Karpas-422 (cell line): ENCODE results near the gene SKOR1. TPM values are rescaled to one million over a fixed set of nuclear protein-coding genes. Genes with fewer than 3 reads are reported as not detected.

Experiments used
- DNase-seq: peaks from one replicate; pipeline ENCODE4 v3.0.0-alpha.2; 2015
- H2AFZ ChIP-seq: fragments of 200-600 bp; sonication (generic); 2 replicates; pipeline ENCODE4 v1.6.1; 2014; ENCODE audit warnings: antibody characterized with exemption, low read length, mixed read lengths
- H3K27ac ChIP-seq: fragments of 200-600 bp; sonication (generic); 2 replicates; pipeline ENCODE4 v1.5.1; 2014; ENCODE audit warnings: mild to moderate bottlenecking, low read length, moderate library complexity
- H3K27me3 ChIP-seq: fragments of 200-600 bp; sonication (generic); 2 replicates; pipeline ENCODE4 v1.6.1; 2014; ENCODE audit warnings: low read length, mixed read lengths
- H3K36me3 ChIP-seq: fragments of 200-600 bp; sonication (generic); 2 replicates; pipeline ENCODE4 v1.6.1; 2014; ENCODE audit warnings: low read length, mixed read lengths; ENCODE audit not compliant: insufficient read depth
- H3K4me1 ChIP-seq: fragments of 200-600 bp; sonication (generic); 2 replicates; pipeline ENCODE4 v1.6.1; 2014; ENCODE audit warnings: mild to moderate bottlenecking, low read length, mixed read lengths
- H3K4me2 ChIP-seq: fragments of 200-600 bp; sonication (generic); 2 replicates; pipeline ENCODE4 v1.6.1; 2014; ENCODE audit warnings: low read length, low read depth, mild to moderate bottlenecking; ENCODE audit not compliant: poor library complexity, severe bottlenecking
- H3K4me3 ChIP-seq: fragments of 200-600 bp; sonication (generic); 2 replicates; pipeline ENCODE4 v1.5.1; 2014; ENCODE audit warnings: mild to moderate bottlenecking, antibody characterized with exemption, low read length, mixed read lengths
- H3K79me2 ChIP-seq: fragments of 200-600 bp; sonication (generic); 2 replicates; pipeline ENCODE4 v1.6.1; 2014; ENCODE audit warnings: mild to moderate bottlenecking, low read length, mixed read lengths
- H3K9ac ChIP-seq: fragments of 200-600 bp; sonication (generic); 2 replicates; pipeline ENCODE4 v1.6.0; 2014; ENCODE audit warnings: low read length
- H3K9me2 ChIP-seq: fragments of 200-600 bp; sonication (generic), shearing (Covaris generic); replicated peaks from 2 replicates; pipeline ENCODE4 v1.6.0; 2014; ENCODE audit warnings: mild to moderate bottlenecking, low read length, moderate library complexity; ENCODE audit not compliant: insufficient read depth
- H3K9me3 ChIP-seq: fragments of 300-700, 200-600 bp; sonication (generic); 2 replicates; pipeline ENCODE4 v1.6.1; 2014; ENCODE audit warnings: low read length, mixed read lengths
- H4K20me1 ChIP-seq: fragments of 200-600 bp; sonication (generic); 2 replicates; pipeline ENCODE4 v1.6.1; 2014; ENCODE audit warnings: mild to moderate bottlenecking, antibody characterized with exemption, low read length, low read depth; ENCODE audit not compliant: insufficient read depth
- total RNA-seq: library from RNA; depleted of rRNA; stranded (reverse); fragments of >200 nt; shearing (Covaris generic); gene quantifications from 2 replicates; pipeline ENCODE4 v1.2.3, GENCODE V29; 2014; ENCODE audit warnings: low replicate concordance; rRNA removed

The SKOR1 gene, protein sequence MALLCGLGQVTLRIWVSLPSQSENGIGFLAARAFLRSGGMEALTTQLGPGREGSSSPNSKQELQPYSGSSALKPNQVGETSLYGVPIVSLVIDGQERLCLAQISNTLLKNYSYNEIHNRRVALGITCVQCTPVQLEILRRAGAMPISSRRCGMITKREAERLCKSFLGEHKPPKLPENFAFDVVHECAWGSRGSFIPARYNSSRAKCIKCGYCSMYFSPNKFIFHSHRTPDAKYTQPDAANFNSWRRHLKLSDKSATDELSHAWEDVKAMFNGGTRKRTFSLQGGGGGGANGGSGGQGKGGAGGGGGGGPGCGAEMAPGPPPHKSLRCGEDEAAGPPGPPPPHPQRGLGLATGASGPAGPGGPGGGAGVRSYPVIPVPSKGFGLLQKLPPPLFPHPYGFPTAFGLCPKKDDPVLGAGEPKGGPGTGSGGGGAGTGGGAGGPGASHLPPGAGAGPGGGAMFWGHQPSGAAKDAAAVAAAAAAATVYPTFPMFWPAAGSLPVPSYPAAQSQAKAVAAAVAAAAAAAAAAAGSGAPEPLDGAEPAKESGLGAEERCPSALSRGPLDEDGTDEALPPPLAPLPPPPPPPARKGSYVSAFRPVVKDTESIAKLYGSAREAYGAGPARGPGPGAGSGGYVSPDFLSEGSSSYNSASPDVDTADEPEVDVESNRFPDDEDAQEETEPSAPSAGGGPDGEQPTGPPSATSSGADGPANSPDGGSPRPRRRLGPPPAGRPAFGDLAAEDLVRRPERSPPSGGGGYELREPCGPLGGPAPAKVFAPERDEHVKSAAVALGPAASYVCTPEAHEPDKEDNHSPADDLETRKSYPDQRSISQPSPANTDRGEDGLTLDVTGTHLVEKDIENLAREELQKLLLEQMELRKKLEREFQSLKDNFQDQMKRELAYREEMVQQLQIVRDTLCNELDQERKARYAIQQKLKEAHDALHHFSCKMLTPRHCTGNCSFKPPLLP
- total RNA-seq = 0.43 and 0.45 TPM in 2 replicates

- Histone ChIP-seq H3K9me3 (no peaks in the 10 kb centered on the region), H3K27ac (no peak within 1 kb of the TSS), H3K4me3 (no peak within 1 kb of the TSS), H3K9me2 (no peaks in the 10 kb centered on the region), H3K79me2 (no peaks in the 10 kb centered on the region), H4K20me1 (0 out of 2 replicates have a peak, but pooled peaks cover 6% of the 10 kb centered on the region), H3K27me3 (no peaks in the 10 kb centered on the region), H2AFZ (no peak within 1 kb of the TSS), H3K9ac (no peak within 1 kb of the TSS), H3K36me3 (no peaks in the 10 kb centered on the region), H3K4me1 (peaks cover 14% of the 10 kb centered on the region), H3K4me2 (no peak within 1 kb of the TSS)
- no peak for DNase-seq
Observed at GRCh38 chr15:67824976-67825880, at the start of gene SKOR1. TSS of gene SKOR1 (plus strand) at chr15:67825509. CDS start at chr15:67825603, 94 bp downstream.

DNA sequence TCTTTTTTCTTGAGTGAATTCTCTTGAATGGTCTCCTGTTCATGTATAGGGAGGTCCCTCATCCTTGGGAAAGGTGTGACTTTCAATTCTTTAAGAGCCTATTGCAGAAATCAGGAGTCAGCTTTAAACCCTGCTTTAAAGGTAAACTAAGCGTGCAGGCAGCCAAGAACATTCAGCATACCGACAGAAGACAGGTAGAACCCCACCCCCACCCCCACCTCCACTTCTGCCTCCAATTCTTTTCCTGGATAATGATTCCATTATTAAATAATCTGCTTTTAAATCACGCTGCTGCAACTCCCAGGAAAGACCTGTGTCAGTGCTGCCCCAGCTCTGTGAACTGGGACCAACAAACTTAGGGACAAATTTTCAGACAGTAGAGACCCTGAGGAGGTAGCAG is 49.3 kb upstream of the SKOR1 start:
- Histone ChIP-seq H3K9me3 (no peaks in the 10 kb centered on the region), H3K36me3 (no peaks in the 10 kb centered on the region), H3K79me2 (no peaks in the 10 kb centered on the region), H3K27ac (no peak overlapping the region), H2AFZ (no peak overlapping the region), H3K4me1 (peaks cover 15% of the 10 kb centered on the region), H3K4me3 (no peak overlapping the region), H3K4me2 (no peak overlapping the region), H3K9me2 (no peaks in the 10 kb centered on the region), H4K20me1 (no peaks in the 10 kb centered on the region), H3K27me3 (no peaks in the 10 kb centered on the region), H3K9ac (no peak overlapping the region)
- DNase-seq = no peak

DNA sequence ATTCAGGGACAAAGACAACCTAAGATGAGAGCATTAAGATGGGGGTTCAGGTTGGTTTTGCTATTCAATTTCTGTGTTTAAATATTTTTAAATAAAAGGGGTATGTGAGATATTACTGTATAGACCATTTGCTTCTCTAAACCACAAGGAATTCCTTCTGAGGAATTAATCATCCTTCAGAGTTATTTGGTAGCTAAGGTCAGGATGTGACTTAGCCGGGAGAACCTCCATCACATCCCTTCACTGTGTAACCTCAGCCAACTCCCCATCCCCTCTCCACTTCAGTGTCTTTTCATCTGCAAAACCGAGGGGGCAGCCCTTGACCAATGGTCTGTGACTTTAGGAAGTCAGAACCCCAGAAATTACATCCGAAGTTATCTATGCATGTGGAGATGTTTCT is 48.7 kb upstream of the SKOR1 start:
- Histone ChIP-seq H4K20me1 (no peaks in the 10 kb centered on the region), H3K27me3 (no peaks in the 10 kb centered on the region), H3K4me2 (no peak overlapping the region), H2AFZ (no peak overlapping the region), H3K9me3 (no peaks in the 10 kb centered on the region), H3K4me1 (peaks cover 15% of the 10 kb centered on the region), H3K9me2 (no peaks in the 10 kb centered on the region), H3K79me2 (no peaks in the 10 kb centered on the region), H3K27ac (no peak overlapping the region), H3K4me3 (no peak overlapping the region), H3K36me3 (no peaks in the 10 kb centered on the region), H3K9ac (no peak overlapping the region)
- no peak for DNase-seq

- Histone ChIP-seq H3K9me3 (no peaks in the 10 kb centered on the region), H3K9me2 (no peaks in the 10 kb centered on the region), H3K4me1 (peaks cover 15% of the 10 kb centered on the region), H3K36me3 (no peaks in the 10 kb centered on the region), H3K4me3 (no peak overlapping the region), H3K79me2 (no peaks in the 10 kb centered on the region), H3K27me3 (no peaks in the 10 kb centered on the region), H3K27ac (no peak overlapping the region), H3K4me2 (no peak overlapping the region), H2AFZ (no peak overlapping the region), H3K9ac (no peak overlapping the region), H4K20me1 (no peaks in the 10 kb centered on the region)
- DNase-seq = no peak
Observed at GRCh38 chr15:67777071-67777470, 48.2 kb upstream of the SKOR1 start.

DNA sequence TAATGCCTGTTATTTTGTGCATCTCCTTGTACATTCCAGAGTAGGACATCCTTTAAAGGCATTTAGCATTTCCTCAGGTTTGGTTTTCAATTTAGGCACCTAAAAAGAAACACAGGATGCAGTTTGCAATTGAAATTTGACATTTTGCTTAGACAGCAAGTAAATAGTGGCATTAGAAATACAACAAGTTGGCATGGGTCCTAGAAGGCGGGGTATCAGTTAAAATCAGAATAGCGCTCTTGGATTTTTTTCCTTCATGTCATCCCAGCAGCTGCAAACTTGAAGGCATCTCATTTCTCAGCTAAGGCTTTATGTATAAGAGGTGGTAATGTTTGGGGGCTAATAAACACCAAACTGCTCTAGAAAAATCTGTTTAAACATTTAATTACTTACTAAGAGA is 47.5 kb upstream of the SKOR1 start:
- no peak overlapping the region for H3K4me3 ChIP-seq
- H4K20me1 ChIP-seq = no peaks in the 10 kb centered on the region
- peaks cover 22% of the 10 kb centered on the region for H3K4me1 ChIP-seq
- H2AFZ ChIP-seq = no peak overlapping the region
- H3K4me2 ChIP-seq = no peak overlapping the region
- no peaks in the 10 kb centered on the region for H3K9me3 ChIP-seq
- no peak overlapping the region for H3K9ac ChIP-seq
- no peaks in the 10 kb centered on the region for H3K36me3 ChIP-seq
- no peak overlapping the region for H3K27ac ChIP-seq
- H3K9me2 ChIP-seq = no peaks in the 10 kb centered on the region
- no peaks in the 10 kb centered on the region for H3K27me3 ChIP-seq
- DNase-seq = no peak
- H3K79me2 ChIP-seq = no peaks in the 10 kb centered on the region

- H3K79me2 ChIP-seq = no peaks in the 10 kb centered on the region
- H3K9ac ChIP-seq = no peak overlapping the region
- peaks cover 34% of the 10 kb centered on the region for H3K4me1 ChIP-seq
- H3K27ac ChIP-seq = no peak overlapping the region
- H3K27me3 ChIP-seq = no peaks in the 10 kb centered on the region
- H3K36me3 ChIP-seq = no peaks in the 10 kb centered on the region
- H3K9me3 ChIP-seq = no peaks in the 10 kb centered on the region
- no peak overlapping the region for H3K4me3 ChIP-seq
- H2AFZ ChIP-seq = no peak overlapping the region
- no peak for DNase-seq
- no peaks in the 10 kb centered on the region for H3K9me2 ChIP-seq
- no peaks in the 10 kb centered on the region for H4K20me1 ChIP-seq
- no peak overlapping the region for H3K4me2 ChIP-seq
Observed at GRCh38 chr15:67778968-67779548, 46.3 kb upstream of the SKOR1 start.

GRCh38 chr15:67779549-67780111 is 45.7 kb upstream of the SKOR1 start:
- no peak overlapping the region for H3K4me3 ChIP-seq
- DNase-seq = no peak
- no peaks in the 10 kb centered on the region for H3K79me2 ChIP-seq
- H3K9me2 ChIP-seq = no peaks in the 10 kb centered on the region
- H3K36me3 ChIP-seq = no peaks in the 10 kb centered on the region
- H3K4me1 ChIP-seq = peaks cover 40% of the 10 kb centered on the region
- H3K9ac ChIP-seq = no peak overlapping the region
- no peaks in the 10 kb centered on the region for H3K9me3 ChIP-seq
- no peak overlapping the region for H3K4me2 ChIP-seq
- H4K20me1 ChIP-seq = no peaks in the 10 kb centered on the region
- no peaks in the 10 kb centered on the region for H3K27me3 ChIP-seq
- no peak overlapping the region for H2AFZ ChIP-seq
- no peak overlapping the region for H3K27ac ChIP-seq
